ENCODE results near the gene LCA5. TPM values are rescaled to one million over a fixed set of nuclear protein-coding genes. Genes with fewer than 3 reads are reported as not detected.
"Not testable (repeated sequence)": the region's sequence is repeated elsewhere in the genome, so short reads cannot be mapped to it uniquely, and the experiment has no call there.

LCA5 gene
- total RNA-seq, 2 experiments from 2014 or later, result not detected

GRCh38 chr6:79446006-79446405, 91.2 kb downstream of the LCA5 start:
- TF ChIP-seq, protein P1, sequence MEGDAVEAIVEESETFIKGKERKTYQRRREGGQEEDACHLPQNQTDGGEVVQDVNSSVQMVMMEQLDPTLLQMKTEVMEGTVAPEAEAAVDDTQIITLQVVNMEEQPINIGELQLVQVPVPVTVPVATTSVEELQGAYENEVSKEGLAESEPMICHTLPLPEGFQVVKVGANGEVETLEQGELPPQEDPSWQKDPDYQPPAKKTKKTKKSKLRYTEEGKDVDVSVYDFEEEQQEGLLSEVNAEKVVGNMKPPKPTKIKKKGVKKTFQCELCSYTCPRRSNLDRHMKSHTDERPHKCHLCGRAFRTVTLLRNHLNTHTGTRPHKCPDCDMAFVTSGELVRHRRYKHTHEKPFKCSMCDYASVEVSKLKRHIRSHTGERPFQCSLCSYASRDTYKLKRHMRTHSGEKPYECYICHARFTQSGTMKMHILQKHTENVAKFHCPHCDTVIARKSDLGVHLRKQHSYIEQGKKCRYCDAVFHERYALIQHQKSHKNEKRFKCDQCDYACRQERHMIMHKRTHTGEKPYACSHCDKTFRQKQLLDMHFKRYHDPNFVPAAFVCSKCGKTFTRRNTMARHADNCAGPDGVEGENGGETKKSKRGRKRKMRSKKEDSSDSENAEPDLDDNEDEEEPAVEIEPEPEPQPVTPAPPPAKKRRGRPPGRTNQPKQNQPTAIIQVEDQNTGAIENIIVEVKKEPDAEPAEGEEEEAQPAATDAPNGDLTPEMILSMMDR (IDR thresholded peaks at IDR 0.05), result no peak
- H3K4me3 ChIP-seq (ENCODE audit: low read length), result no peak overlapping the region
- intact Hi-C loops (cut with DNase I, micrococcal nuclease), result no loop called here
- no peaks in the 10 kb centered on the region for H3K36me3 Mint-ChIP-seq (ENCODE audit: low read depth)
- ChIA-PET CTCF (no interaction called here), POLR2A (no interaction called here)
- no peak for ATAC-seq (ENCODE audit: poor library complexity)
- no peak overlapping the region for H3K4me3 Mint-ChIP-seq
- H3K27me3 Mint-ChIP-seq, result no peaks in the 10 kb centered on the region
- no peaks in the 10 kb centered on the region for H3K4me1 Mint-ChIP-seq (ENCODE audit: low read depth)
- H3K27ac Mint-ChIP-seq, result no peak overlapping the region
- H3K36me3 ChIP-seq (ENCODE audit: insufficient read depth, low read length), result no peaks in the 10 kb centered on the region
- no peak overlapping the region for H3K27ac ChIP-seq (ENCODE audit: low read depth in 1 of 2, low read length in 2 of 2)
- H3K27me3 ChIP-seq (ENCODE audit: control insufficient read depth in 1 of 2, insufficient read depth in 2 of 2, low read length in 2 of 2), result no peaks in the 10 kb centered on the region
- no peak for DNase-seq
- H3K9me3 ChIP-seq (ENCODE audit: control insufficient read depth in 1 of 2, insufficient read depth in 1 of 2, low read length in 2 of 2), result peaks cover 0 to 5% of the 10 kb centered on the region in 2 experiments
- no peaks in the 10 kb centered on the region for H3K4me1 ChIP-seq (ENCODE audit: insufficient read depth, low read length)
- peaks cover 2% of the 10 kb centered on the region for H3K9me3 Mint-ChIP-seq

GRCh38 chr6:79443876-79444275, 93.4 kb downstream of the LCA5 start:
- H3K4me3 Mint-ChIP-seq; H3K9me3 Mint-ChIP-seq; H3K36me3 Mint-ChIP-seq (ENCODE audit: low read depth); H3K4me1 ChIP-seq (ENCODE audit: insufficient read depth, low read length); H3K27me3 ChIP-seq (ENCODE audit: control insufficient read depth in 1 of 2, insufficient read depth in 2 of 2, low read length in 2 of 2); H3K4me3 ChIP-seq (ENCODE audit: low read length); H3K27me3 Mint-ChIP-seq; CTCF ChIA-PET; intact Hi-C loops (cut with DNase I, micrococcal nuclease); POLR2A ChIA-PET; H3K27ac ChIP-seq (ENCODE audit: low read depth in 1 of 2, low read length in 2 of 2); ATAC-seq (ENCODE audit: poor library complexity); H3K27ac Mint-ChIP-seq; H3K9me3 ChIP-seq (ENCODE audit: control insufficient read depth in 1 of 2, insufficient read depth in 1 of 2, low read length in 2 of 2); H3K4me1 Mint-ChIP-seq (ENCODE audit: low read depth); DNase-seq; H3K36me3 ChIP-seq (ENCODE audit: insufficient read depth, low read length): not testable (repeated sequence)

- Histone ChIP-seq H3K27me3 (ENCODE audit: control insufficient read depth in 1 of 2, insufficient read depth in 2 of 2, low read length in 2 of 2) (no peaks in the 10 kb centered on the region), H3K4me1 (ENCODE audit: insufficient read depth, low read length) (no peaks in the 10 kb centered on the region), H3K9me3 (ENCODE audit: control insufficient read depth in 1 of 2, insufficient read depth in 1 of 2, low read length in 2 of 2) (peaks cover 0 to 5% of the 10 kb centered on the region in 2 experiments), H3K36me3 (ENCODE audit: insufficient read depth, low read length) (no peaks in the 10 kb centered on the region), H3K27ac (ENCODE audit: low read depth in 1 of 2, low read length in 2 of 2) (no peak overlapping the region), H3K4me3 (ENCODE audit: low read length) (no peak overlapping the region)
- TF ChIP-seq, protein P1 (IDR thresholded peaks at IDR 0.05), result no peak
- H3K36me3 Mint-ChIP-seq (ENCODE audit: low read depth), result no peaks in the 10 kb centered on the region
- ATAC-seq (ENCODE audit: poor library complexity) (no peak), DNase-seq (no peak)
- no peak overlapping the region for H3K4me3 Mint-ChIP-seq
- H3K27me3 Mint-ChIP-seq, result no peaks in the 10 kb centered on the region
- H3K9me3 Mint-ChIP-seq, result peaks cover 2% of the 10 kb centered on the region
- no peaks in the 10 kb centered on the region for H3K4me1 Mint-ChIP-seq (ENCODE audit: low read depth)
- no peak overlapping the region for H3K27ac Mint-ChIP-seq
- CTCF ChIA-PET, result no interaction called here
- intact Hi-C loops (cut with DNase I, micrococcal nuclease), result no loop called here
- POLR2A ChIA-PET, result no interaction called here
These were observed 96.0 kb downstream of the LCA5 start for GRCh38 chr6:79441192-79441591.

- H3K36me3 Mint-ChIP-seq (ENCODE audit: low read depth), result no peaks in the 10 kb centered on the region
- intact Hi-C loops (cut with DNase I, micrococcal nuclease), result no loop called here
These were observed 96.6 kb downstream of the LCA5 start for GRCh38 chr6:79440598-79440997.

More at GRCh38 chr6:79440598-79440997, 96.6 kb downstream of the LCA5 start:
- ChIA-PET CTCF (no interaction called here), POLR2A (no interaction called here)
- no peak for DNase-seq
- Histone ChIP-seq H3K27ac (ENCODE audit: low read depth in 1 of 2, low read length in 2 of 2) (no peak overlapping the region), H3K27me3 (ENCODE audit: control insufficient read depth in 1 of 2, insufficient read depth in 2 of 2, low read length in 2 of 2) (no peaks in the 10 kb centered on the region), H3K4me3 (ENCODE audit: low read length) (no peak overlapping the region), H3K4me1 (ENCODE audit: insufficient read depth, low read length) (no peaks in the 10 kb centered on the region), H3K9me3 (ENCODE audit: control insufficient read depth in 1 of 2, insufficient read depth in 1 of 2, low read length in 2 of 2) (peaks cover 0 to 5% of the 10 kb centered on the region in 2 experiments), H3K36me3 (ENCODE audit: insufficient read depth, low read length) (no peaks in the 10 kb centered on the region)
- TF ChIP-seq, protein P1 (IDR thresholded peaks at IDR 0.05), result no peak
- Mint-ChIP-seq H3K4me3 (no peak overlapping the region), H3K27ac (no peak overlapping the region), H3K27me3 (no peaks in the 10 kb centered on the region), H3K9me3 (peaks cover 2% of the 10 kb centered on the region), H3K4me1 (ENCODE audit: low read depth) (no peaks in the 10 kb centered on the region)
- ATAC-seq (ENCODE audit: poor library complexity), result no peak

All from CD4-positive, alpha-beta T cell (primary cell).